Middle frontal gyrus (tissue), 1 donor: ENCODE measurements around the gene METTL17.
"Not testable (repeated sequence)": the region's sequence is repeated elsewhere in the genome, so short reads cannot be mapped to it uniquely, and the experiment has no call there.

Experiments
- DNase-seq: peaks from one replicate; pipeline ENCODE4 v3.0.0-alpha.2; 2015; ENCODE audit warnings: low spot score; ENCODE audit errors: extremely low spot score

The METTL17 gene

GRCh38 chr14:21024585-21025370 lies 35.0 kb downstream of the METTL17 start, which contains the start of gene NDRG2:
Gene NDRG2 (minus strand): TSS chr14:21025061. CDS start chr14:21023315, 1,746 bp downstream.
- DNase-seq: no peak

GRCh38 chr14:21025371-21026273 lies 35.8 kb downstream of the METTL17 start:
- peak; percentile 46 for DNase-seq

GRCh38 chr14:21026274-21026987 lies 36.7 kb downstream of the METTL17 start:
- peak; percentile 55 for DNase-seq

- no peak for DNase-seq
These were observed 37.2 kb downstream of the METTL17 start for GRCh38 chr14:21026988-21027315.

GRCh38 chr14:21029917-21030316 lies 40.1 kb downstream of the METTL17 start, which contains the start of gene TPPP2:
Gene TPPP2 (plus strand): TSS chr14:21030217. CDS start chr14:21030582, 365 bp downstream.
- no peak for DNase-seq

- DNase-seq: no peak
These were observed 40.8 kb downstream of the METTL17 start for GRCh38 chr14:21030531-21030930.

- DNase-seq: no peak
These were observed 42.7 kb downstream of the METTL17 start for GRCh38 chr14:21032326-21033132.

- DNase-seq: no peak
These were observed 43.4 kb downstream of the METTL17 start for GRCh38 chr14:21033133-21033698.

GRCh38 chr14:21034707-21035106 lies 44.9 kb downstream of the METTL17 start, which contains the start of gene RNASE13:
Gene RNASE13 (minus strand): TSS chr14:21034807. CDS start chr14:21034288, 519 bp downstream.
- no peak for DNase-seq

- no peak for DNase-seq
These were observed 47.0 kb downstream of the METTL17 start for GRCh38 chr14:21036751-21037150.

- no peak for DNase-seq
These were observed 47.4 kb downstream of the METTL17 start for GRCh38 chr14:21037156-21037555.

GRCh38 chr14:21038441-21039422 lies 49.0 kb downstream of the METTL17 start:
- DNase-seq: peak; percentile 42

GRCh38 chr14:21039585-21040369 lies 50.0 kb downstream of the METTL17 start:
- DNase-seq: peak; percentile 44

GRCh38 chr14:21040370-21040925 lies 50.7 kb downstream of the METTL17 start:
- DNase-seq: no peak

GRCh38 chr14:21040941-21041340 lies 51.2 kb downstream of the METTL17 start:
- not testable (repeated sequence) for DNase-seq

GRCh38 chr14:21041676-21042433 lies 52.1 kb downstream of the METTL17 start, which contains the start of gene RNASE7:
Gene RNASE7 (plus strand): TSS chr14:21042362. CDS start chr14:21042993, 631 bp downstream.
- DNase-seq: no peak

- DNase-seq: no peak
These were observed 53.1 kb downstream of the METTL17 start for GRCh38 chr14:21042918-21043317.
